NCI-H1436 treated with DMSO at 0.1 percent for 48 hours (cell line): ENCODE results near the gene SLC23A2.

Experiments used
- DNase-seq: peaks from one replicate; lab custom pipeline; 2025; lab: John Stamatoyannopoulos, UW

The SLC23A2 gene

DNA sequence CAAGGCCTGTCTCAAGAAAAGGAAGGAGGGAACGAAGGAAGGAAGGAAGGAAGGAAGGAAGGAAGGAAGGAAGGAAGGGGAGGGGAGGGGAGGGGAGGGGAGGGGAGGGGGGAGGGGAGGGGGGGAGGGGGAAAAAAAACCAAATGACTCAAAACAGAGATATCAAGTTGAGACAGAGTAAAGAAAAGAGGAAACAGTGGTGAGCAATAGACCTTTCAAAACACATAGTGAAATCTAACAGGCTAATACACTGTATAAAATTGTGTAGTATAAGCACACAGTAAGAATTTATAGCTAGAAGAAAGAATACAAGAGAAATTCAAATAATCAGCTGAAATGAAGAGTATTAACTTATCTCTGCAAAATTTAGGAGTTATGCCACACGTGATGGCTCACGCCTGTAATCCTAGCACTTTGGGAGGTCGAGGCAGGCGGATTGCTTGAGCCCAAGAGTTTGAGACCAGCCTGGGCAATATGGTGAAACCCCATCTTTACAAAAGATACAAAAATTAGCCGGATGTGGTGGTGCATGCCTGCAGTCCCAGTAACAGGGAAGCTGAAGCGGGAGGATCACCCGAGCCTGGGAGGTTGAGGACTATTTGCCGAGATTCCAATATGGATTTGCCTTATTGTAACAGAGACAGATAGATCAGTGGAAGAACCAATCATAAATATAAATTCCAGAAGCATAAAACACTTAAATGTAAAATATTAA is 156.4 kb downstream of the SLC23A2 start:
- no peak for DNase-seq

DNA sequence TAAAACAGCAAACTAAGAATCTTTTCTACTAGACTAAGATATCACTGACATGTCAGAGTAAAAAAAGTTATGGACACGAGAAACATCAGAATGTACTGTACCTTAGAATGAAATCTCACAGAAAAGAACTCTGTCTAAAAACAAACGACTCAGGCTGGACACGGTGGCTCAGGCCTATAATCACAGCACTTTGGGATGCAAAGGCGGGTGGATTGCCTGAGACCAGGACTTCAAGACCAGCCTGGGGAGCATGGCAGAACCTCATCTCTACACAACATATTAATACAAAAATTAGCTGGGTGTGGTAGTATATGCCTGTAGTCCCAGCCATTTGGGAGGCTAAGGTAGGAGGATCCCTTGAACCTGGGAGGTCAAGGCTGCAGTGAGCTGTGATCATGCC is 157.0 kb downstream of the SLC23A2 start:
- DNase-seq: no peak

DNA sequence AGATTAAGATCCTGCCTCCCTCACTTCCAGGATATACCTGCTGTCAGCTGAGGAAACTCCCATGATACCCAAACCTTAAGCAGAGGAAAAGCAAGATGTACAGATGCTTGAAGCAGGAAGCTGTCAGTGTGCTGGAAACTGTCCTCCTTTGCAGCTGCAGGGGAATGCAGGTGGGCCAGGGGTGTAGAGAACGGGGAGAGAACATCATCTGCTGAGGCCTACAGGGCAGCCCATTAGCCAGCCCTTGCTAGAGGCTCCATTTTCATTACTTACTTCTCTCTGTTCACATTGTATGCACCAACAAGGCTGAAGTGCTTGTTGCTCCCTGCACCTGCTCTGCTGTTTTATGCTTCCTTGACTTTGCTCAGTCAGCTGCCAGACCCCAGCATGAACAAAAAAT is 160.5 kb downstream of the SLC23A2 start:
- no peak for DNase-seq

GRCh38 chr20:4838526-4838925 is 162.8 kb downstream of the SLC23A2 start:
- no peak for DNase-seq

GRCh38 chr20:4837760-4838159 is 163.6 kb downstream of the SLC23A2 start:
- DNase-seq: no peak

DNA sequence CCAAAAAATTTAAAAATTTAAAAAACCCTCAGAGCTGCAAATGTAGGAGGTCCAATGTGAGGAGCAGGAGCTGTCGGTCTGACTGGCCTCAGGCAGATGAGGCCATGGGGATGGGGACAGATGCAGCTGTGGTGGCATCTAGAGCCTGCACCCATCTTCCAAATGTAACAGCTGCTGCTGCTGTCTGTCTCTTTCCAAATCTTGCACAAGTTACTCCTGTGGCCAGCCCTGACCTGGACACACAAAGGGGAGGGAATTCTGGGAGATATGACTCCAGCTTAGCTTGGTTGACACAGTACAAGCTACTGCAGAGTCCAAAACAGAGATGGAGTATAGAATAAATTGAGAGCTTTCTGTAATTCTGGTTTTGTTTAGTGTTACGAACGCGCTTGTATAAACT is 164.4 kb downstream of the SLC23A2 start:
- no peak for DNase-seq

DNA sequence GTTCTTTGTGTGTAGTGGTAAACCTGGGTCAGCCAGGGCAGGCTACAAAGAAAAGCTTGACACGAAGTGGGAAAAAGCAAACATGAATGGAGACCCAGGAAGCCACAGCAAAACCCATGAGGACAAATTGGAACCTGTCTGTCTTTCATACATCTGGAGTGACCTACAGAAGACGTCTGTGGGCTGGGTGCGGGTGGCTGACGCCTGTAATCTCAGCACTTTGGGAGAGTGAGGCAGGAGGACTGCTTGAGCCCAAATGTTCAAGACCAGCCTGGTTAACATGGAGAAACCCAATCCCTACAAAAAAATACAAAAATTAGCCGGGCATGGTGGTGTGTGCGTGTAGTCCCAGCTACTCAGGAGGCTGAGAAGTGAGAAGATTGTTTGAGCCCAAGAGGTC is 164.8 kb downstream of the SLC23A2 start:
- no peak for DNase-seq

DNA sequence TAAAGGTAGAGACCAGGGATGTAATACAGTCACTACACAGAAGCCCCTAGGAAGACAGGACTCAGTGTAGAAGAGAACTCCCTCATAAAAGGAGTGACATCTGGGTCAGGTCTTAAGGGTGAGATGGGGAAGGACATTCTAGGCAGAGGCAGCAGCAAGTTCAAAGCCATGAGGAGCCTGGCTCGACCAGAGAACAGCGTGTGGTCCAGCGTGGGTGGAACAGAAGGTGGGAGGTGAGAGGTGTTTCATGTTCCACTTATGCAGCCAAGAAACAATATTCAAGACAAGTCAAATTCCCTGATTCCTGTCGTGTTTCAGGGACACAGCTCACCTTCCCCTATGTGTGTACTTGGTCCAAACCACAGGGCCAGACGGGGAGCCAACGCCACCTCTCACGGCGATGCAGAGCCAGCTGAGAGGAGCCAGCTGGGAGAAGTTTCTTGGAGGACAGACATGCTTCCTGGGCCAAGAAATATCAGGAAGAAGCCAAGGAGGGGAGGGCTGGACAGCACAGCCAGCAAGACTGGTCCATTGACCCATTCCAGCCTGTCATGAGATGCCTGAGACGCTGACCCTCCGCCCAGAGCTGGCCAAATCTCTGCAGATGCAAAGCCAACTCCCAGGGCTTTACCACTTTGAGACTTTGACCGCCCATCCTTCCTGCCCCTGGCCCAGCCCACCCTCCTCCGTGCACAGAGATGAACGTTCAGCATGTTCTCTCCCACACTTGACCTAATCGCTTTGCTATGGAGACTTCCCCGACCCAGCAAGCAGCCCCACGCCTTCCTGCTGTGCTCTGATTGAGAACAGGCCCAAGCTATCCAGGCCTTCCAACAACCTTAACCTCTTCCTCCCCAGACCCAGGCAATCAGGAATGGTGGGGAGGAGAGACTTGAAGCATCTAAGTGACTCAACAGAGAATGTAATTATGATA is 165.8 kb downstream of the SLC23A2 start:
- DNase-seq: no peak

GRCh38 chr20:4833074-4833728 is 168.1 kb downstream of the SLC23A2 start:
- no peak for DNase-seq

DNA sequence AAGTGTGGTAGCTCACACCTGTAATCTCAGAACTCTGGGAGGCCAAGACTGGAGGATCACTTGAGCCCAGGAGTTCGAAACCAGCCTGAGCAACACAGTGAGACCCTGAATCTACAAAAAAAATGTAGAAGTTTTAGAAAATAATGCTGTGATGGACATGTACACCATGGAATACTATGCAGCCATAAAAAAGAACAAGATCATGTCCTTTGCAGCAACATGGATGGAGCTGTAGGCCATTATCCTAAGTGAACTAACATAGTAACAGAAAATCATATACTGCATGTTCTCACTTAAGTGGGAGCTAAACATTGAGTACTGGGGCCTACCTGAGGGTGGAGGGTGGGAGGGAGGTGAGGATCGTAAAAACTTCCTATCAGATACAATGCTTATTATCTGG is 168.8 kb downstream of the SLC23A2 start:
- no peak for DNase-seq

- no peak for DNase-seq
These were observed 170.6 kb downstream of the SLC23A2 start for GRCh38 chr20:4830696-4831095.

DNA sequence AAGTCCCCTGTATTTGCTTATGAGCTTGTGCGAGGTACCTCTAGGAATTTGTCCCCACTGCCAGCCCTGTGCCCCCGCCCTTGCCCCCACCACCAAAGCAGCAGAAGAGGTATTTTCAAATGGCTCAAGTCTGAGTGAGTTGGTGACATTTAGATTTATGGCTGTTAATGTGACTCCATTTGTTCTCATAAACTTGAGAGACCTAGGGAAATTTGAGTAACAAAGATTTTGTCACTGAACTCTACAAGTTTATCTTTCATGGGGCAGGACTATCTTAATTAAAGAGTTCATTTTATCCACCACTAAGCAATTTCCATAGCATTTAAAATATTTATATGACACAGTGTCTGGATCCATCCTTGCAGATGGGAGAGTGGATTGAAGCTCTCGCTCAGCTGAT is 171.1 kb downstream of the SLC23A2 start:
- DNase-seq: no peak

GRCh38 chr20:4829514-4830215 is 171.6 kb downstream of the SLC23A2 start:
- DNase-seq: no peak

GRCh38 chr20:4828830-4829513 is 172.3 kb downstream of the SLC23A2 start:
- DNase-seq: no peak

DNA sequence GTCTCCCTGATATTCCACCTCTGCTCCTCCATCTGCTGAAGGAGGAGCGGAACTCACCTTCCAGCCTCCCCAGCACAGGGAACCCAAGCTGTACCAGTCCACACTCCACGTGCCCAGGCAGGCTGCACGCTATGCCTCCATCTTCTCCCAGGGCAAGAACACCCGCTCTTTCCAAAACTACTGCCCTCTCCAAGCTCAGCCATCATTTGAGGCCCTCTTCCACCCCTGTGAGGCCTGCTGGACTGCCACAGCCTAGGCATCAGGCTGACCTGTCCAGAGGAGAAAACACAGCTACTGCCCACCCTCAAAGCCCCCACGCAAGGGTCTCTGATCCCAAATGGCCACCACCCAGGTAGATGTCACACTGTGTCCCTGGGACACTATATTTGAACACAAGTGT is 179.7 kb downstream of the SLC23A2 start:
- DNase-seq: no peak

DNA sequence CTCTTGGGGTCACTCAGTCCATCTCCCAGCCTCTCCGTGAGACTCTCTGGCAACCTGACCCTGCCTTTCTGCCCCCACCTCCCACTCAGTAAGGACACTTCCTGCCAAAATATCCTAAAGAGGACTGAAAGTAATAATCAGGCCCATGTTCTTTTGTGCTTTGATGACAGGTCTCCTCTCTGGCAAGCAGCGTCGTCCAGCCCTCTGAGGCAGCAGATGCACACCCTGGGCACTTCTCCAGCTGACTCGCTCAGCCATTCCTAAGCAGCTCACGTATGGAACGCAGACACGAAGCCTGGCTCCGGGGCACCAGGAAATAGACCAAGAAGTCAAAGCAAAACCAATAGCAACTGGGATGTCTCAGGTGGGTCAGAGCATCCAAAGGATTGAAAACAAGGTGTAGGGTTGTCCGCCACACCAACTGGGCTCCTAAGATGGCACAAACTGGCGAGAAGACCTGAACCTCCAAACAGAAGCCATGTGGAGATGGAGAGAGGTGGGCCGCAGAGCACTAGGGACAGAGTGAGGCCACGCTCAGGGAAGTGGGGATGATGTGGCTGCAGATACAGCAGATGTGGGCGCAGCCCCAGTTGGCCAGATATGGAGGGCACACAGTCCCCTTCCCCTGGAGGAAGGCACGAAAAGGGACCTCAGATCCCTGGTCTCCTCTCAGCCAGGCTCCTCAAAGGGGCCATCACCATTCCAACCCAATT is 180.3 kb downstream of the SLC23A2 start:
- no peak for DNase-seq

- DNase-seq: no peak
These were observed 181.4 kb downstream of the SLC23A2 start for GRCh38 chr20:4819901-4820300.

DNA sequence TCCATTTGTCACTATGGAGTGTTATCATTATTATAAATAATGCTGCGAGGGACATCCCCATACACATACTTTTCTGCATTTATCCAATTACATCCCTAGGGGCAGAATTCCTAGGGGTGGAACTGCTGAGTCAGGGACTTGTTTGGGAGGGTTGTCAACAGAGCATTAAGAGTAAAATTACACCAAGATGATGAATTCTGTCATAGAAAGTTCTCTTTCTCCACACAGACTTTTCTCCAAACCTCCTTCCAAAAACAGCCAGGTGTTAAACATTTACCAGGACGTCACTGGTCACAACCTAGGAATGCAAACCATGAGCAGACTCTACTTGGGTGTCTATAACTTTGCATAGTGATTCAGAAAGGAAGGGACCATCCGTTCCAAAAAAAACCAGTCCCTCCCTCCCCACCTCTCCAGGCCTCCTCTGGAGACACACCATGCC is 184.1 kb downstream of the SLC23A2 start:
- DNase-seq: no peak

- DNase-seq: no peak
These were observed 185.7 kb downstream of the SLC23A2 start for GRCh38 chr20:4815628-4816027.

- no peak for DNase-seq
These were observed 186.5 kb downstream of the SLC23A2 start for GRCh38 chr20:4814696-4815252.
